Stimulated activated CD4-positive, alpha-beta T cell treated with anti-CD3 and anti-CD28 coated beads, Interleukin-4, amount 100 ng/mL, for 1 hour (primary cell): Measurements from ENCODE around the gene COL4A3.

Experiments
- DNase-seq: peaks from one replicate; pipeline ENCODE4 v3.0.0-alpha.2; 2020

COL4A3 gene

DNA sequence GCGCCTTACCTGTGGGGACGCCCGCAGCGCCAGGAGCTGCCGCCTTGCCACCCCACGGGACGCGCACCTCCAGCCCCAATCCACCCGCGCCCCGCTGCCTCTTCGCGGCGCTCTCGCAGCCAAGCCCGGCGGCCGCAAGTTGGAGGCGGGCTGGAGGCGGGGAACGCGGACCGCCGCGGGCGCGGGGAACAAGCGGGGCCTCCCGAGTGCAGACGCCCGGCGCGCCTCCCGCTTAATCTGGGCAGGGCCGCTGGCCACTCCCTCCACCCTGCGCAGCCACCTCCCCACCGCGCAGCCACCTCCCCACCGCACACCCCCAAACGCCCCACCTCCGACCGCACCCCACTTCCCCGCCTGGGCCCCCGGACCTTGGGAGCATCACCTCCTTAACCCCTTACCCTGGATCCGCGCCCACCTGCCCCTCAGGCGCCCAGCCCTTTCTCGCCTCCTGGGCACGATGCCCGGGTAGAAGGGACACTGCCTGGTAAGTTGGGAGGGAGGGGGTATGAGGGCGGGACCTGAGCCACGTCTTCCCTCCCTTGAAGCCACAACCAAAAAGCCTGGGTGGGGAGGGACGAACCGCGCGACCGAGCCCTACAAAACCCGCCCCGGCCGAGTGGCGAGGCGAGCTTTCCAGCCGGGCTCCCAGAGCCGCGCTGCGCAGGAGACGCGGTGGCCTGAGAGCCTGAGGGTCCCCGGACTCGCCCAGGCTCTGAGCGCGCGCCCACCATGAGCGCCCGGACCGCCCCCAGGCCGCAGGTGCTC lies at the start of gene COL4A3, which contains the start of gene COL4A4:
Gene COL4A3, plus strand, starts transcription at position 627 of the 765 bp plus-strand sequence. Its CDS starts 103 bp downstream, at position 730.
Gene COL4A4, minus strand, starts transcription at position 208 of the 765 bp plus-strand sequence. CDS start 16,722 bp downstream, outside the sequence.
- DNase-seq = peak; percentile 4

DNA sequence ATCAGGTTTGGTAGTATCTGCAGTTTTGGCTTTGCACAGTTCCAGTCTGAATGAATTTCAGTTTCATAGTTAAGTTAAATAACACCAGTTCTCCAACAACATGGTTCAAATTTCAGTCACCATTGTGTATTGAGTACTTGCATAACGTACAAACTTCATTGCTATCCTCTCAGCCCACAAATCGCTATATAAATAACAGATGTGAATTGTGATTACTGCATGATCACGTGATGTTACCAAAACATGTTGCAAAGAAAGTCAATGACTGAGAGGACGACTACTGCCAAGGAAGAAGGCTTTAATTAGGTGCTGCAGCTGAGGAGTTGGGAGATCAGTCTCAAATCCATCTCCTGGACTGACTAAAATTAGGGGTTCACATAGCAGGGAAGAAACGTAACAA lies 48.7 kb upstream of the COL4A3 start:
- DNase-seq = no peak

DNA sequence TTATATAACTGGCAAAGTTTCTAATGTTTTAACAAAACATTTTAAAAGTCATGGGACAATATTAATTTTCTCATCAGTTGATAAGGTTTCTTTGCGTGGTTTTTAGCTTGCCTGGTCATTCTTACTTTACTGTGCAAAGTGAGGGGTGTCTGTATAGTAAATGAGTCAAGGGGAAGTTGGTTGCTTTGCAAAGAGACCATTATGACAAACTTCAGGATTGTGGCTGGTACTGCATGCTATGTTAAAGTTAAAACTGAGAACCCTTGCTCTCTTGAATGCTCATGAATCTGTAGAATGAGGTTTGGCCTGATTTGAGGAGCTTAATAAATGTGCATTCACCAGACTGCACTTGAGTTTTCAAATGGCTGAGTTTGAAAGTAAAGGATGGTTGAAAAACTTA lies 47.4 kb upstream of the COL4A3 start:
- no peak for DNase-seq

DNA sequence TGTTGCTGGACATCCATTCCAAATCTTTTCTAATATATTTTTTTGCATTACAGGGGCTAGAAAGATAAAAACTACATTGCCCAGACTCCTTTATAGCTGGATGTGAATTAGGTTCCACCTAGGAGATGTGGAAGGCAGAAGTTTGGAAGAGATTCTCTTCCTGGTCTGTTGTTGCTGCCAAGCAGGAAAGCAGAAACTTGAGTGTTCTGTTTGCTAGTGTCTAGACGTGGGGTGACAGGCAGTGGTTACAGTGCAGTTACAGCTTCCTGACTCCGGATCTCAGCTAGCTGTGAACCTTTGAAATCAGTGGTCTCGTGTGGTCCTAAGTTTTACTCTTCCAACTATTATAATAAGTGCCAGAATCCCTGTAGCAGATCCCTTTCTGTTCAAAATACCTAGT lies 46.6 kb upstream of the COL4A3 start:
- no peak for DNase-seq

DNA sequence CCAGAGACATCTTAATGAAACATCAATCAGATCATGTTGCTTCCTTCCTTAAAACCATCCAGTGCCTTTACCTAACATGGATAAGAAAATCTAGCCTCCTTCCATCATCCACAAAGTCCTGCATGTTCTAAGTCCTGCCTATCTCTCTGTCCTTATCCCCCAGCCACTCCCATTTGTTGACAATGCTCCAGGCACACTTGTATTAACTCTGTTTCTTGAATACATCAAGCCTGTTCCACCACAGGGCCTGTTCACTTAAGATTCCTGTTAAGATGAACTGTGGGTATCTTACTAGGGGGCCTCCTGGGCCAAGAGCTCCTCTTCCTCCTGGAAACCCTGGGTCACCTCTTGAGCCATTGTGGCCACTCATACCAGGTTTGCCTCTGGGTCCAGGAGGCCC lies 46.1 kb upstream of the COL4A3 start:
- no peak for DNase-seq

DNA sequence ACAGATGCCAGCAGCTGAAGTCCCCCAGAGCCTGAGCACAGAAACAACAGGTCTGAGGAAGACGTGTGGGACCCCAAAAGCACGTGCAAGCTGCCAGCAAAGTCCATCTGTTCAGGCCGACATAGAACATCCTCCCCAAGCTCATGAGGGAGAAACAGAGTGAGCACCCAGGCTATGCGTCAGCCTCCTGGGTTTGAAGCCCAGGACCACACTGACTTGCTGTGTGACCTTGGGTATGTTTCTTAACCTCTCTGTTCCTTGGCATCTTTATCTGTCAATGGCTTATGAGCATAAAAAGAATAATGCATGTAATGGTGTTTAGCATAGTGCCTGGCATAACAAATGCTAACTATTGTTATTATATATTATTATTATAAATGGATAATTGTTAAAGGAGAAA lies 40.7 kb upstream of the COL4A3 start:
- no peak for DNase-seq

DNA sequence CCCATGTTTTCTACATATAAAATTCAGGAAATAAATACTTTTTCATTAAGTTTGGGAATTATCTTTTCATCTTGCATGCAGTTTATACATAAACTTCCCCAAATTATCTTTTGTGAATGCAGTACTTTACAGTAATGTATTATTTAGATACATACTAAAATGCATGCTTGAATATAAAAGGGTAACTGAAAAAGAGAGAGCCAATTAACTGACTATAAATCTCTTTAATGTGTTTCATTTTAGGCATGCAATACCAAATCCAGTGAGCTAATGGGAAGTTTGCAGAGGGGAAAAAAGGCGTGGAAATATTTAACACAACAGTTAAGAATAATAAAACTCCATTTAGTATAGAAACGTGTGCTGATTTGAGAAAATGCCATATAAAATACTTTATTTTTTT lies 39.6 kb upstream of the COL4A3 start:
- DNase-seq = no peak

DNA sequence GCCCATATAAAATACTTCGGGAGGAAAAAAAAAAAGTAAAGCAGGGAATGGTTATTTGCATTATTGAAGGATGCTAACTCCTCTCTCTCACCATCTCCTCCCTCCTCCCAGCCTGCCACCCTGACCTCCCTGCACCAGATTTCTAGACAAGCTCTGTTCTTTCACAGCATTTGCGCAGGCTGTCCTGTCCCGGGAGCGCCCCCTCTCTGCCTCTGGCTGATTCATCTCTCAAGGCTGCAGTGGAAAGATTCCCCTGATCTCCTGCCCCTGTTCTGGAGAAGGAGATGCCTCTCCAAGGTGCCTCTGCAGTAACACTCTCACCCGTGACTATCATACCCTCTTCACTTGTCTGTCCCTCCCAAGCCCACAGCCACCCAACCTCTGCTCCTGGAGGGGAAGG lies 38.9 kb upstream of the COL4A3 start:
- no peak for DNase-seq

DNA sequence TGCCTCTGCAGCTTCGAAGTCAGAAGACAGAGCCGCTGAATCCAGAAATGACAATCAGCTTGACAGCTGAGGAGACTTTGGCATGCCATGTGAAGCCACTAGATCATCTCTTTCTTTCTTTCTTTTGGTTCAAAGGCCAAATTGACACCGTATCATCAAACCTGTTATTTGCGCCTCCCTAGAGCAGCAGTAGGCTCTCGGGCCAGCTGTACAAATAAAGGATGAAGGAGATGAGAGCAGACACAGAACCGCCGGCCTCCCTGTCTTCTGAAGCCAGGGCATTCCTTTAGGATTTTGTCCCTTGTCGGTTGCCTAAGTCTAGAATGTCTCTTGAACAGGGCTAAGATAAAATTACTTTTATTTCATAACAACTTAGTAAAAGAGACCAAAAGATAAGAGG lies 37.2 kb upstream of the COL4A3 start:
- no peak for DNase-seq

DNA sequence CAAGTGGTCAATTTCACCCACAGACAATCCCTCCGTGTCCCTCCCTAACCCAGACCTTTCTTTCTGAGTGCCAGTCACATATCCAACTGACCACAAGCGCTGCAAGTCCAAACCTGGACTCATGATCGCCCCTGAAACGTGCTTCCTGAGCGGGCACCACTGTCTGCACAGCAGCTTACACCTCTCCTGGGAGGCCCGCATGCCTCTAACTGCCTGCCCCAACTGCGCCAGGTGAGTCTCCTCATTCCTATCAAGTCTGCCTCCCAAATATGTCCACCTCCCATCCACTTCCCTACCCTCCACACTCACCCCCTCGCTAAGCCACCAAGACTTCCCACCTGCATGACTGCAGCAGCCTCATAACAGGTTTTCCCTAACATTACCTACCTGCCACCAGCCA lies 33.8 kb upstream of the COL4A3 start:
- no peak for DNase-seq

DNA sequence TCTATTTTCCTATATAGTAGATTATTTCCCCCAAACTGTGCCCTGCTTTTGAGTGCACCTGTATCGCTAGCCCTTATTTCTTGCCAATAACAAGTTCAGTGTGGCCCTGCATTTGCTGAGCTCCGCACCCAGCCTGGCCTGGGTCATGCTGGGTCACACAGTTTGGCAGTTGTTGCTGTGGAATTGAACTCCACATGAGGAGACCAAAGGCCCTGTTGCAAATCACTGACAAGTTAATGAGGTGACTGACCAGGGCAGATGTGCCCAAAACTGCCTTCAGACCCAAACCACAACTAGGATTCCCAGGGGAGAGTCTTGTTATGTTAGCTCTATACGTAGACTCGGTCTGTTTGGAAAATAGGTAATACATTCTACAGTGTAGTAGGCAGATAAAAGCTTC lies 31.4 kb upstream of the COL4A3 start:
- no peak for DNase-seq

DNA sequence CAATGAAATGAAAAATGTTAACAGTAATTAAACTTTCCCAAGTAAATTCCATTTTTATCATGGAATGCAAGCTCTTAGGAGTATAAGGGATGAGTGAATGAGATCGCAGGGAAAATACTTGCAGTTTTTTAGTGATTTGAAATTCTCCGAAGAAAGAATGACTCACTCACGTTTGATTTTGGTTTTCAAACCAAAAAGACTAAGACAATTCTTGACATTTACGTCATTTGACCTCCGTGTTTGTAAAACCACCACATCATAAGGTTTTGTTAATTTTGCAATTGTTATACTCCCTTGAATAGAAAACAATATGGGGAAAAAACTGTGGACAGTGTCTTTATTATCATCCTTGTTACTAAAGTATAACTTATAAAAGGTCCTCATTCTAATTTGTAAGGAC lies 29.8 kb upstream of the COL4A3 start:
- DNase-seq = no peak

DNA sequence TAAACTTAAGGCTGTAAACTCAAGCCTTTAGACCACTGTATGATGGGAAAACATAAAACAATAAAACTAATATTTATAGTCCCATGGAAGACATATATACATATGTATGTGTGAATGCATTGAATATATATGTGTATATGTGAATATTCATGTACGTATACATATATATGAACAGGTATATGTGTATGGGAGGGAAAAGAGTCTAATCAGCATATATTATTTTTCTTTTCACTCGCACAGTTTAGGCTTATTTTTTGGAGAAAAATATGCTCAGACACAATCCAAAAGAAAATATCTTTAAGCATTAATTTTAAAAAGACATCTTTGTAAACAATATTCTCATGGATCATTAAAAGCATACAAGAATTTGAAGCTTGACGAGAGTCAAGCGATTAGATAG lies 23.1 kb upstream of the COL4A3 start:
- no peak for DNase-seq

DNA sequence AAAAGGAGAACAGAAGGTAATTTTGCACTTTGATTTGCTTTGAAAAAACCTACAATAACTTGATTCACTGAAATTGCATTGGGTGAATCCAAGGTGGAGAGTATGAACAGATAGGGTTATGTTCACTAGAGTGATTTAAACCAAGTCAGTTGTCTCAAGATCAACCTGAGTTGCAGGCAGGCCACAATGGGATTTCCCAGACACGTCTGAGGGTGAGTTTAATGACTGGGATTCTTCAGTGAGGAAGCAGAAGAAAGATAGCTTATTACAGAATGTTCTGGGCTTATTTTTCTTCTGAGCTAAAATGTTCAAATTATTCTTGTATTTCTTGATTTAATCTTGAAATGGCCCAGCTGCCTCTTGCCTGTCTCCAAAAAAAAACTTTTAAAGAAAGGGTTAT lies 20.5 kb upstream of the COL4A3 start:
- DNase-seq = no peak

DNA sequence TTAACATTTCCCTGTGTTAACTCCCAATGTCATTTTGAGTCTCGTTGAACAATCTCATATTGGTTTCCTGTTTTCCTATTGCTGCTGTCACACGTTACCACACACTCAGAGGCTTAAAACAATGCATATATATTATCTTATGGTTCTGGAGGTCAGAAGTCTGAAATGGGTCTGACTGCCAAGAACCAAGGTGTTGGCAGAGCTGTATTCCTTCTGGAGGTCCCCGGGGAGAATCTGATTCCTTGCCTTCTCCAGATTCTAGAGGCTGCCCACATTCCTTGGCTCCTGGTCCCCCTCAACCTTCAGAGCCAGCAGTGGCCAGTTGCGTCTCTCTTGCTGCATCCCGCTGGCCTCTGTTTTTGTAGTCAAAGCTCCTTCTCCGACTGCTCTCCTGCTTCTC lies 18.0 kb upstream of the COL4A3 start:
- no peak for DNase-seq

DNA sequence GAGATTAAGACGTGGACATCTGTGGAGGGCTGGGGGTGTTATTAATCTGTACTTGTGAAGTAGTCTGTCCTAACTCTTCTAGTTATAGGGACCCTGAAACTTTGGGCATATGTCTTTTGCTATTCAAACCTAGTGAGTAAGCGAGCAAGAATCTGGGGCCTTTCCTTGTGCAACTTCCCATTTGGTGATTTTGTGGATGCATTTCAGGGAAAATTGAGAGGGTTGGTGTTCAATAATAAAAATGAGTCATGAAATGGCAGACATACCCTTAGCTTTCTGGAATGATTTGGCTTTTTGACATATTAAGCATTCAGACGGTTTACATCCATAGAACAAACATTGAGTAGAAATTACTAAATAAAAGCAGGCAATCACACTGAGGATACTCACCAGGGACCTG lies 17.4 kb upstream of the COL4A3 start:
- DNase-seq = no peak

DNA sequence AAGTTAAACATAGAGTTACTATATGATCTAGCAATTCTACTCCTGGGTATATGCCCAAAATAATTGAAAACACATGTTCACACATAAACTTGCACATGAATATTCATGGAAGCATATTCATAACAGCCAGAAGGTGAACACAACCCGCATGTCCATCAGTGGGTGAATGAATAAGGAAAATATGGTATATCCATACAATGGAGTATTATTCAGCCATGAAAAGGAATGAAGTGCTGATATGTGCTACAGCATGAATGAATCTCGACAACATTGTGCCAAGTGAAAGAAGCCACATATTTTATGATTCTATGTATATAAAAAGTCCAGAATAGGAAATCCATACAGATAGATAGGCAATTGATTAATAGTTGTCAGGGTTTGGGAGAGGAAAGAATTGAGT lies 16.3 kb upstream of the COL4A3 start:
- no peak for DNase-seq

DNA sequence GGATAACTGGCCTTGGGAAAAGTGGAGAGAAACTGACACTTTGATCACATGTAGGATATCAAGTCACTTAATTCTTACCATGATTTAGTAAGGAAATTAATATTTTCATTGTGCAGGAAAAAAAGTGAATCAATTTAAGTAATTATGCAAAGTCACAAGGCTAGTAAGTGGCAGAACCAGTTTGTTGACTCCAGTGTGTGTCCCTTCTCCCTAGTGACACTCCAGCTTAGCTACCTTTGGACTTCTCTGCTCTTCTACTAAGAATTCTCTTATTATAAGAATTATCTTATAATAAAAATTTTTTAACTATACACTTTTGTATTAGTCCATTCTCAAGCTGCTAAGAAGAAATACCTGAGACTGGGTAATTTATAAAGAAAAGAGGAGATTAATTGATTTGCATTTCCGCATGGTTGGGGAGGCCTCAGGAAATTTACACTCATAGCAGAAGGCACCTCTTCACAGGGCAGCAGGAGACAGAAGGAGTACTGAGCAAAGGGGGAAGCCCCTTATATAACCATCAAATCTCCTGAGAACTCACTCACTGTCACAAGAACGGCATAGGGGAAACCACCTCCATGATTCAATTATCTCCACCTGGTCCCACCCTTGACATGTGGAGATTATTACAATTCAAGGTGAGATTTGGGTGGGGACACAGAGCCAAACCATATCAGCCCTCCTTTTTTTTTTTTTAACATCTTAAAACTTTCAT lies 14.0 kb upstream of the COL4A3 start:
- DNase-seq = no peak

DNA sequence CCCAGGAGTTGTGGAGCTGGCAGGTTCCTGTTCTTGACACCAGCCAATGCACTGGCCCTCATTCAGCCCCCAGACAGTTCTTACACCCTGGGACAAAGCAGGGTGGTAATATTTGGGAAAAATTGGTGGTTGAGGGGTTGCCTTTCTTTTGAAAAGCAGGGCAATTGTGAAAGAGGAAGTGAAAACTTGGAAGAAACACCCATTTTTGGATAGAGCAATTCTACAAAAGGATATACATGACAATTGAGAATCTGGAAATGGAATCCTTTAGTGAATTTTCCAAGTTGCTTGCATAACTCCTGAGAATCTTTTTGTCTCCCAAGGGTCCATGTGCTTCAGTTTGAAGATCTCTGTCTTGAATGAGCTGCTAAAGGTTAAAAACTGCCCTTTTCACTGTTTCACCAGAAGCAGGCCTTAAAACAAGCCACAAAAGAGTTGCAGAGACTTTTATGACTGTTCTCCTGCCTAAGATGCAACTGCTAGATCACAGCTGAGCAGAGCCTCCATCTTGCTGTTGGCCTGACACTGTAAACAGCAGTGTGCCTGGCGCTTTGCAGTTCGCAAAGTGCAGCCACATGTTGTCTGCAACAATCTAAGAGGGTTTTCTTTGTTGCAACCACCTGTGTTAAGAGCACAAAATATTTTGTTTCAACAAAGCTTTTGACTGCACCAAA lies 12.2 kb upstream of the COL4A3 start:
- no peak for DNase-seq

DNA sequence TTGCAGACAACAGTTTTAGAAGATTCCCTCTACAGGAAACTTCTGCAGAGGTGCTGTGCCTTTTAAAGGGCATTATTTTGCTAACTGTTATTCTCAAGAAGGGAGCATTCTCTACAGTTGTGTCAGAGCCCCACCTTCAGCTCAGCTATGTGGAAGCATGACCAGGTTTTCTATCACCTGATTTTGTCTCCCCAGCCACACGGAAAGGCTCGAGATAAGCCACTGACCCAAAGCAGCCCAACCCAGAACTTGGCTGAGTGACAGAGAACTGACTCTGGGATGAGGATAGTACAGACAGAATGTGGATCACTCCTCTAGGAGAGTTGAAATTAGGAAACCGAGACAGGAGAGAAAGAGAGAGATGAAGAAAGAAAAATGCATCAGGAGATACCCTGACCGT lies 11.1 kb upstream of the COL4A3 start:
- DNase-seq = no peak

DNA sequence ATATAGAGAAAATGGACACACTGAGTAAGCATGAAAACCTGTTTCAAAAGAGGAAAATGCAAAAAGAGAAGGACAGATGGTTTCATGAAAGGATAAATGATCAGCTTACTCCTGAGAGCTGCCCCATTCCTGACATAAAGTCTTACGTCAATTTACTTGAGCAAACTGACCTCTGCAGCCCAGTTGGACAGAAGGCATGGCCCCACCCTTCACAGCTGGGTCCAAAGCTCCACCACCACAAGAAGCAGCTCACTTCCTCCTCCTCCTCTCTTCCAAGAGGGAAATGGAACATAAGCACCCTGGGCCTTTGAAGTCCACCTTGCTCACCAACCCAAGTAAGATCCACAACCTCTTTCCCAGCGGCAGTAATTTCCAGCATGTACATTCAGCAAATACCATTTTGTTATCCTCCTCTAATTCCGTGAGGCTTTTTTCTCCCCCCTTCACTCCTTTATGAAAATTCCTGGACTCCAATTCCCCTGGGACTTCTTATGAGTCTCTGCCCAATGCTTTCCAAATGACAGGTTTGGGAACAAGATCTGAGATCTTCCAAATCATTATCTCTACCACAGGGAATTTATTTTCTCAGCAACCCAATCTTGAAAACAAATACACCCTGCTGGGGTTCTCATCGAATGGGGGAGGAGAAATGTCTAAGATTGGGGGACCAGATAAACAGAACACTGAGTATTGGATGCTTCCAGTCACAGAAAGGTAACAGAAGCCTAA lies 10.5 kb upstream of the COL4A3 start:
- no peak for DNase-seq

DNA sequence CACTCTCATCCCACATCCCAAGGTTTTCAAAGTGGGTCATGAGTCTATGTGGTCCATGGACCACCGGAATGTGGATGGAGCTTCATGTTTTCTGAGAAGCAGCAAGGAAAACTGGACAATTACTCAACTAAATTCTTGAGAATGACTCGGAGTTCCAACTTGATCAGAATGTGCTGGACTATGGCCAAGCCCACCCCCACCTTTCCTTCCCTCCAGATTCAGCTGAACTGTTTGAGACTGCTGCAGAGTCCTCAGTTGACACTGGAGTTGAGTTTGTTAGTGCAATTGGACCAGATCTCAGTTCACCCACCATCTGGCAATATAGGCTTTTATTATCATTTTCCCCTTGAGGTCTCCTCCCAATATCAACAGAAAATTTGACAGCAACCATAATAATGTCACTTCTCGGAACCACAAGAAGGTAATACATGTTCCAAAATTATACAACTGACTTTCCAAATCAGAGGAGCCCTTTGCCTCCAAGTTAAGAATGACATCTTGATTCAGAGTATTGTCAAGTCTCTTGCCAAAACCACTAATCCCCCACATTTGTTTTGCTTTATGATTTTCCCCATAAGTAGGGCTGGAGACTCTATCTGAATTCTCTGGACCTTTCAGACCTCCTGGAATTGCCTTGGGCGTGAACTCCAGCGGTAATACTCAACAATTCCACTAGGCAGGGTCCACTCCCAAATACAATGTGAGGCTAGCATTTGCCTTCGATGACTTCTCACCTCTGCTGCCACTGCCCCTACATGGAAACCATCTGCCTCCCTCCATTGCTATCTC lies 9.2 kb upstream of the COL4A3 start:
- DNase-seq = no peak
